GM18517 (cell line): ENCODE measurements around the gene RHBDD2.

ENCODE experiments used
- ATAC-seq: cut with Tn5 transposase; IDR thresholded peaks from one replicate; pipeline ENCODE4 v1.9.1; 2021; ENCODE audit warnings: mild to moderate bottlenecking, moderate library complexity; ENCODE audit not compliant: unreplicated experiment

Gene RHBDD2

GRCh38 chr7:75916259-75916658, 37.4 kb downstream of the RHBDD2 start:
- no peak for ATAC-seq

DNA sequence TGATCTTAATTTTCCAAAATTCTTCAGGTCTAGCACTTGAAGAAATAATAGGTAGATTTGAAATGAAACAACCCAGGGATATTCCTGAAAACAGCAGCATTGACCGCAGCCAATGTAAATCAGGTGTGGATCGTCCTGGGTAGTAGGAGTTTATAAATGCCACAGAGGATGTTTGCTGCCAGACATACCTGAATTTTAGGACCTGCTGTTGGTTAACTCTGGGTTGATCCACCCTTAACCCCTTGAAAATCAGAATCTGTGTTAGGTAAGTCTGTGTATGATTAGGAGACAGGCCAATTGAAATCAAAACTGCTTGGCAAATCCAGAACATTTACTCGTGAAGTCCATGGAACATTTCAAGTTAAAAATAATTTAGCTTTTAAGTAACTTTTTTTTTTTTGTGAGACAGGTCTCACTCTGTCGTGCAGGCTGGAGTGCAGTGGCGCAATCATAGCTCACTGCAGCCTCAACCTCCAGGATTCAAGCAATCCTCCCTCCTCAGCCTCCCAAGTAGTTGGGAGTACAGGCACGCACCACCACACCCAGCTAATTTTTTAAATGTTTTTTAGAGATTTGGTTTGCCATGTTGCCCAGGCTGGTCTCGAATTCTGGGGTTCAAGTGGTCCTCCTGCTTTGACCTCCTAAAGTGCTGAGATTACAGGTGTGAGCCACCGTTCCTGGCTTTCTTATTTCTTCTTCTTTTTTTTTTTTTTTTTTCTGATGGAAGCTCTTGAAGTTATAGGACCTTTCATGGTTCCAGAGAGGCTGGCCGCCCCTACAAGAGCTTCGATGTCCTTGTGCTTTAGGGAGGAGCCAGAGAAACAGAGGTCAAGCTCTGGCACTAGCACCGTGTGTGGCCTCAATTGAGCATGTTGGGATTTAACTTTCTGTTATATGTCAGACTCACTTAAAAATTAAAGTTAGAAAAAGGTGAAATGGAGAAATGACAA, 38.1 kb downstream of the RHBDD2 start:
- no peak for ATAC-seq

- no peak for ATAC-seq
Measured at GRCh38 chr7:75920431-75921161, 41.8 kb downstream of the RHBDD2 start.

GRCh38 chr7:75921479-75921878, 42.6 kb downstream of the RHBDD2 start:
- ATAC-seq: no peak

- ATAC-seq: no peak
Measured at GRCh38 chr7:75922966-75923603, 44.3 kb downstream of the RHBDD2 start.

DNA sequence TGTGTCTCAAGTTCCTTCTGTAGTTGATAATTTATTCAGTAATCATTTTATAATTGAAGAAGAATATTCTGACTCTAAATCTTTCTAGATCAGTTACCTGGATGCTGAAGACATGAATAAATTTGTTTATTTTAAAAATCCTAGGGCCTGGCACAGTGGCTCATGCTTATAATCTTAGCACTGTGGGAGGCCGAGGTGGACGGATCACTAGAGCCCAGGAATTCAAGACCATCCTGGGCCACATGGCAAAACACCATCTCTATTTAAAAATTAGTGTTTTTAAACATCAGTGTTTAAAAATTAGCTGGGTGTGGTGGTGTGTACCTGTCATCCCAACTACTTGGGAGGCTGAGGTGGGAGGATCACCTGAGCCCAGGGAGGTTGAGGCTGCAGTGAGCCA, 45.4 kb downstream of the RHBDD2 start:
- no peak for ATAC-seq

DNA sequence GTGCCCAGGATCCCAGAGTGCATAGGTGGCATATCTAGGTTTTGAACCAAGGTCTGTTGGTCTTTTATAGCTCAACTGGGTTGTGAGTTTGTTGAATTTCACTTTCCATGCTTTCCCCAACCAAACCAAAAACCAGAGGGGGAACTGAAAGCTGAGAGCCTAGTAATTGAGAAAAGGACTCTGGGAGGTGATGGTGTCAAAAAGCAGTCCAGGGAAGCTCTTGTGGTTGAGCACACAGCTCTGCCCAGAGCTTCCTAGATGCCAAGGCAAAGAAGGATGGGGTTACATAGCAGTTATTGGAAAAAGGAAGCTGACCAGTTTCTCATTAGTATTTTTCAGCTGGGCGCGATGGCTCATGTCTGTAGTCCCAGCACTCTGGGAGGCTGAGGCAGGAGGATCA, 46.1 kb downstream of the RHBDD2 start:
- no peak for ATAC-seq

DNA sequence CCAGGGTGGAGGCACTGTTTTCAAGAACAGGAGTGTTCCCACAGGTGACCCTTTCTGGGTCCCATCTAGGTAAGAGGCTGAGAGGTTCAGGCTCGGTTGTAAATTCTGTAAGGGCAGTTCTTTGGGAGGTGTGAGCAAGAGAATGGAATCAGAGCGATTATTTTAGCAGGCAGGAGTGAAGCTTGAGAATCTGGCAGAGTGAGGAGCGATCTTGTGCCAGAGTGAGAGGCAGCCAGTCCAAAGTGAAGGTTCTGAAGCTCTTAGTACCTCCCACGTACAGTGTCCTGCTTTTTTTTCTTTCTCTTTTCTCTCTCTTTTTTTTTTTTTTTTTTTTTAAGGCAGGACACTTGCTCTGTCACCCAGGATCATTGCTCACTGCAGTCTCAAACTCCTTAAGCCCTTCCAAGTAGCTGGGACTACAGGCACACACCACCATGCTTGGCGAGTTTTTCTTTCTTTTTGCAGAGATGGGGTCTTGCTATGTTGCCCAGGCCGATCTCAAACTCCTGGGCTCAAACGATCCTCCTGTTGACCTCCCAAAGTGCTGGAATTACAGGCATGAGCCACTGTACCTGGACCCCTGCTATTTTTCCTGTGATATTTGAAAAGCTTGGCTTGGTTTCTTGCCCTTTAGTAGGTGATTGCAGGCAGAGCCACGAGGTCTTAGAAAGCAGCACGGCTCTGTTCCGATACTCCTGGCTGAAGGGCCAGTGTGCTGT, 47.0 kb downstream of the RHBDD2 start:
- no peak for ATAC-seq

- no peak for ATAC-seq
Measured at GRCh38 chr7:75928568-75928914, 49.7 kb downstream of the RHBDD2 start.

DNA sequence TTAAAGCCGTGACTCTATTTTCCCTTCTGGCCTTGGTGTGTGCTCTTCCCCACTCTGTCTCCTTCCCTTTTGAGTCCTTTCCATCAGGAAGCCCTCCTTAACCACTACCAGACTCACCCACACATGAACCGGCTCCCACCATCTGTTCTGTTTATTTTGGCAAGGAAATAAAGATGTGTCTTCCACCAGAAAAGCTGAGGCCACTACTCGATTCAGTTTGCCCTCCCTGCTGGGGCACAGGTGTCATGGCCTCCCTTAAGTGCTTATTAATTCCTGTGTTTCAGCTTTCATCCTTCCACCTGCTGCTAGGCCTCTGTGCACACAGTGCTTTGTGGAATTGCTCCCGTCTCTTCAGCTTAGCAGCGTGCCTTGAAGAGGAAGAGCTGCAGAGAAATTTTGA, 52.8 kb downstream of the RHBDD2 start:
- no peak for ATAC-seq

GRCh38 chr7:75937958-75938786, 59.3 kb downstream of the RHBDD2 start:
- no peak for ATAC-seq
